Natural killer cell (primary cell): ENCODE data around the gene TTC16. TPM values are rescaled to one million over a fixed set of nuclear protein-coding genes. Genes with fewer than 3 reads are reported as not detected.

Experiments
- ATAC-seq, 3 donors: fragments of 150-1000 bp in 2 of 3; fragments of 200-7000 bp in 1 of 3; cut with Tn5 transposase; 1 replicate in 1 of 3; 2 replicates in 2 of 3; pipeline ENCODE4 v1.10.0; 2021; ENCODE audit warnings: mild to moderate bottlenecking in 2 of 3, moderate library complexity in 2 of 3
- DNase-seq, 2 donors: peaks; one replicate each; pipeline versions ENCODE4 v3.0.0 to v3.0.0-alpha.2; 2013 to 2021; ENCODE audit warnings: mixed read lengths in 1 of 2
- H3K27ac ChIP-seq: one replicate; pipeline ENCODE4 v1.5.1; 2013; ENCODE audit warnings: mild to moderate bottlenecking, low read length
- H3K27me3 ChIP-seq: one replicate; pipeline ENCODE4 v1.6.1; 2013; ENCODE audit warnings: low read length; ENCODE audit not compliant: control insufficient read depth, insufficient read depth
- H3K36me3 ChIP-seq: one replicate; pipeline ENCODE4 v1.6.1; 2013; ENCODE audit warnings: low read length; ENCODE audit not compliant: control insufficient read depth, insufficient read depth
- H3K4me1 ChIP-seq: one replicate; pipeline ENCODE4 v1.6.1; 2013; ENCODE audit warnings: low read length; ENCODE audit not compliant: control insufficient read depth, insufficient read depth
- H3K4me3 ChIP-seq: one replicate; pipeline ENCODE4 v1.5.1; 2013; ENCODE audit warnings: low read length
- H3K9me3 ChIP-seq: one replicate; pipeline ENCODE4 v1.6.1; 2013; ENCODE audit warnings: low read length; ENCODE audit not compliant: control insufficient read depth, insufficient read depth
- H3K27ac Mint-ChIP-seq, 2 donors: one replicate each; pipeline ENCODE4 v1.8.0; 2022; ENCODE audit warnings: mild to moderate bottlenecking in 2 of 2, mixed read lengths in 2 of 2, moderate library complexity in 1 of 2
- H3K27me3 Mint-ChIP-seq, 2 donors: one replicate each; pipeline ENCODE4 v1.8.0; 2022; ENCODE audit warnings: low read depth in 2 of 2, mixed read lengths in 2 of 2
- H3K36me3 Mint-ChIP-seq: one replicate; pipeline ENCODE4 v1.8.0; 2022; ENCODE audit warnings: mixed read lengths
- H3K4me1 Mint-ChIP-seq, 2 donors: one replicate each; pipeline ENCODE4 v1.8.0; 2022; ENCODE audit warnings: mixed read lengths in 2 of 2
- H3K4me3 Mint-ChIP-seq: one replicate; pipeline ENCODE4 v1.8.0; 2022; ENCODE audit warnings: mild to moderate bottlenecking, moderate library complexity, mixed read lengths
- H3K9me3 Mint-ChIP-seq, 2 donors: one replicate each; pipeline ENCODE4 v1.8.0; 2022; ENCODE audit warnings: mixed read lengths in 2 of 2
- CTCF ChIP-seq: fragments of 200-600 bp; IDR thresholded peaks from one replicate; pipeline ENCODE4 v1.8.0; 2022; ENCODE audit warnings: antibody characterized with exemption
- WGBS: methylation state at CpG from one replicate; pipeline ENCODE4 v1.1.7; 2013; ENCODE audit warnings: missing lambda C conversion rate; ENCODE audit not compliant: insufficient coverage; 5-methylcytosine and 5-hydroxymethylcytosine counted together
- intact Hi-C: fragments of 100-400 bp; cut with micrococcal nuclease; formaldehyde crosslinking; loops from one replicate; pipeline ENCODE4 v1.14.2; 2022
- total RNA-seq, 4 donors: library from RNA; stranded (reverse); fragments of 120-200 nt in 1 of 4; gene quantifications; one replicate each; pipeline versions ENCODE4 v1.2.3 to v1.2.4, GENCODE V29; 2013 to 2022

TTC16 gene
- total RNA-seq, 3 donors from 2014 or later (not counting 1 experiment from before 2014, with no cell fraction given) = 15.5 to 23.0 (median 21.5) TPM

- 78% methylated on average over 12 of the region's 12 CpGs for WGBS
- Histone ChIP-seq H3K27ac (peak overlapping the region; percentile 59), H3K4me1 (peaks cover 59% of the 10 kb centered on the region), H3K4me3 (peak overlapping the region; percentile 3), H3K27me3 (no peaks in the 10 kb centered on the region), H3K9me3 (no peaks in the 10 kb centered on the region), H3K36me3 (no peaks in the 10 kb centered on the region)
- Mint-ChIP-seq H3K27ac (peak overlapping the region; percentile 59 to 81), H3K4me1 (peaks cover 26 to 30% of the 10 kb centered on the region in 2 donors), H3K27me3 (no peaks in the 10 kb centered on the region), H3K36me3 (no peaks in the 10 kb centered on the region), H3K9me3 (no peaks in the 10 kb centered on the region), H3K4me3 (peak overlapping the region; percentile 26)
- ATAC-seq = no peak
- TF ChIP-seq CTCF = no peak
- peak in 1 of 2 donors; percentile 65 for DNase-seq
- intact Hi-C loops = no loop called here
Measured at GRCh38 chr9:127720031-127720864, 4.4 kb downstream of the TTC16 start.

- H3K9me3 ChIP-seq = no peaks in the 10 kb centered on the region
- no peaks in the 10 kb centered on the region for H3K36me3 ChIP-seq
- Mint-ChIP-seq H3K4me3 (peak overlapping the region; percentile 81), H3K27ac (peak overlapping the region; percentile 59 to 81), H3K9me3 (no peaks in the 10 kb centered on the region), H3K36me3 (no peaks in the 10 kb centered on the region), H3K4me1 (peaks cover 20 to 24% of the 10 kb centered on the region in 2 donors), H3K27me3 (no peaks in the 10 kb centered on the region)
- H3K4me1 ChIP-seq = peaks cover 58% of the 10 kb centered on the region
- no peaks in the 10 kb centered on the region for H3K27me3 ChIP-seq
- ATAC-seq = no peak
- intact Hi-C loops = no loop called here
- TF ChIP-seq CTCF = no peak
- peak overlapping the region; percentile 60 for H3K27ac ChIP-seq
- no peak overlapping the region for H3K4me3 ChIP-seq
- no peak for DNase-seq
Measured at GRCh38 chr9:127720865-127721227, 5.0 kb downstream of the TTC16 start.

GRCh38 chr9:127721391-127721821, 5.5 kb downstream of the TTC16 start:
- peak overlapping the region; percentile 81 for H3K4me3 Mint-ChIP-seq

More at GRCh38 chr9:127721391-127721821, 5.5 kb downstream of the TTC16 start:
- no peak for TF ChIP-seq CTCF
- DNase-seq = peak in 1 of 2 donors; percentile 43
- peak overlapping the region; percentile 59 to 81 for H3K27ac Mint-ChIP-seq
- H3K4me1 Mint-ChIP-seq = peaks cover 15 to 19% of the 10 kb centered on the region in 2 donors
- H3K27me3 Mint-ChIP-seq = no peaks in the 10 kb centered on the region
- 75% methylated on average over 11 of the region's 11 CpGs for WGBS
- no peak overlapping the region for H3K4me3 ChIP-seq
- H3K9me3 Mint-ChIP-seq = no peaks in the 10 kb centered on the region
- peak; percentile 40 to 71 (median 61) for ATAC-seq
- H3K36me3 ChIP-seq = no peaks in the 10 kb centered on the region
- H3K27ac ChIP-seq = peak overlapping the region; percentile 60
- intact Hi-C loops = no loop called here
- no peaks in the 10 kb centered on the region for H3K36me3 Mint-ChIP-seq
- H3K9me3 ChIP-seq = no peaks in the 10 kb centered on the region
- H3K4me1 ChIP-seq = peaks cover 52% of the 10 kb centered on the region
- H3K27me3 ChIP-seq = no peaks in the 10 kb centered on the region
